Tibial nerve (tissue), 3 donors: ENCODE data around the gene CCDC200.

Experiments used
- POLR2A ChIP-seq, 2 donors: fragments of 450-650 bp; IDR thresholded peaks; one replicate each; pipeline ENCODE4 v1.6.1; 2017; ENCODE audit warnings: antibody characterized with exemption in 2 of 2, mild to moderate bottlenecking in 2 of 2, moderate library complexity in 2 of 2
- TF ChIP-seq, protein P1 (sequence below), 5 experiments: fragments of 200-600 bp in 3 of 5; fragments of 450-650 bp in 2 of 5; sonication (generic) in 3 of 5; IDR thresholded peaks; one replicate each; pipeline ENCODE4 v1.5.1; 2016 to 2019; ENCODE audit warnings: antibody characterized with exemption in 5 of 5, mild to moderate bottlenecking in 3 of 5, moderate library complexity in 2 of 5

DNA sequence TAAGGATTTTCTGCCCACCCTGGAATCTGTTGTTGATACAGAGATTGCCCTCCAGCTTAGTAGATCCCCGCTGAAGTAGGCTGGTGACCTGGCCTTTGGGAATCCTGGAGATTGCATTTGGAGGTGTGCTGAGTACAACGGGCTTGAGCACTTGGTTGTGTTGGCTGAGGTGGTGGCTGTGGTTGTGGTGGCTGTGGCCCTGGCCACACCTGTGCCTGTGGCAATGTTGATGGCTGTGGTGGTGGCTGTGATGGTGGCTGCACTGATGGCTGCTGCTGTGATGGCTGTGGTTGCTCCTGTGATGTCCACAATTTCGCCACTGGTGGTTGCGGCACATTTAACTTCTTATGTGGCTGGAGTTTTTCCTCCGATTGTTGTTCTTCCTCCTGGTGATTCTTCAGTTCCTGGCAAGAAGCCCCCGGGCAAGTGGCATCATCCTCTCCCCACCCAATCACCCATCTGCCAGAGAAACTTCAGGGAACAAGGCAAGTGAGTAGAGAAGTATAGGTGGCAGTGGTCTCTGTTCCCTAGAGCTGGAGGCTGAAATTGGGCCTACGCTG is 4.2 kb downstream of the CCDC200 start:
- TF ChIP-seq POLR2A (IDR thresholded peaks at IDR 0.05), result no peak
- TF ChIP-seq, protein P1, sequence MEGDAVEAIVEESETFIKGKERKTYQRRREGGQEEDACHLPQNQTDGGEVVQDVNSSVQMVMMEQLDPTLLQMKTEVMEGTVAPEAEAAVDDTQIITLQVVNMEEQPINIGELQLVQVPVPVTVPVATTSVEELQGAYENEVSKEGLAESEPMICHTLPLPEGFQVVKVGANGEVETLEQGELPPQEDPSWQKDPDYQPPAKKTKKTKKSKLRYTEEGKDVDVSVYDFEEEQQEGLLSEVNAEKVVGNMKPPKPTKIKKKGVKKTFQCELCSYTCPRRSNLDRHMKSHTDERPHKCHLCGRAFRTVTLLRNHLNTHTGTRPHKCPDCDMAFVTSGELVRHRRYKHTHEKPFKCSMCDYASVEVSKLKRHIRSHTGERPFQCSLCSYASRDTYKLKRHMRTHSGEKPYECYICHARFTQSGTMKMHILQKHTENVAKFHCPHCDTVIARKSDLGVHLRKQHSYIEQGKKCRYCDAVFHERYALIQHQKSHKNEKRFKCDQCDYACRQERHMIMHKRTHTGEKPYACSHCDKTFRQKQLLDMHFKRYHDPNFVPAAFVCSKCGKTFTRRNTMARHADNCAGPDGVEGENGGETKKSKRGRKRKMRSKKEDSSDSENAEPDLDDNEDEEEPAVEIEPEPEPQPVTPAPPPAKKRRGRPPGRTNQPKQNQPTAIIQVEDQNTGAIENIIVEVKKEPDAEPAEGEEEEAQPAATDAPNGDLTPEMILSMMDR (IDR thresholded peaks at IDR 0.05), result no peak
